22Rv1 (cell line): ENCODE measurements around the gene TNFRSF8.

Experiments used
- ZFX ChIP-seq: fragments of 450-650 bp; IDR thresholded peaks from 2 replicates; pipeline ENCODE4 v1.6.1; 2017; ENCODE audit warnings: antibody characterized with exemption, borderline replicate concordance
- TF ChIP-seq, protein P1 (sequence below): fragments of 450-650 bp; IDR thresholded peaks from 2 replicates; pipeline ENCODE4 v1.5.1; 2017; ENCODE audit warnings: mild to moderate bottlenecking

- TF ChIP-seq, protein P1, sequence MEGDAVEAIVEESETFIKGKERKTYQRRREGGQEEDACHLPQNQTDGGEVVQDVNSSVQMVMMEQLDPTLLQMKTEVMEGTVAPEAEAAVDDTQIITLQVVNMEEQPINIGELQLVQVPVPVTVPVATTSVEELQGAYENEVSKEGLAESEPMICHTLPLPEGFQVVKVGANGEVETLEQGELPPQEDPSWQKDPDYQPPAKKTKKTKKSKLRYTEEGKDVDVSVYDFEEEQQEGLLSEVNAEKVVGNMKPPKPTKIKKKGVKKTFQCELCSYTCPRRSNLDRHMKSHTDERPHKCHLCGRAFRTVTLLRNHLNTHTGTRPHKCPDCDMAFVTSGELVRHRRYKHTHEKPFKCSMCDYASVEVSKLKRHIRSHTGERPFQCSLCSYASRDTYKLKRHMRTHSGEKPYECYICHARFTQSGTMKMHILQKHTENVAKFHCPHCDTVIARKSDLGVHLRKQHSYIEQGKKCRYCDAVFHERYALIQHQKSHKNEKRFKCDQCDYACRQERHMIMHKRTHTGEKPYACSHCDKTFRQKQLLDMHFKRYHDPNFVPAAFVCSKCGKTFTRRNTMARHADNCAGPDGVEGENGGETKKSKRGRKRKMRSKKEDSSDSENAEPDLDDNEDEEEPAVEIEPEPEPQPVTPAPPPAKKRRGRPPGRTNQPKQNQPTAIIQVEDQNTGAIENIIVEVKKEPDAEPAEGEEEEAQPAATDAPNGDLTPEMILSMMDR: no peak
- TF ChIP-seq ZFX: no peak
Observed at GRCh38 chr1:12034381-12034801, 28.7 kb upstream of the TNFRSF8 start.
